Measurements from ENCODE around the gene PIM2.
A peak's percentile ranks its signal among the peaks of the same experiment; 100 is the strongest.

Gene PIM2

DNA sequence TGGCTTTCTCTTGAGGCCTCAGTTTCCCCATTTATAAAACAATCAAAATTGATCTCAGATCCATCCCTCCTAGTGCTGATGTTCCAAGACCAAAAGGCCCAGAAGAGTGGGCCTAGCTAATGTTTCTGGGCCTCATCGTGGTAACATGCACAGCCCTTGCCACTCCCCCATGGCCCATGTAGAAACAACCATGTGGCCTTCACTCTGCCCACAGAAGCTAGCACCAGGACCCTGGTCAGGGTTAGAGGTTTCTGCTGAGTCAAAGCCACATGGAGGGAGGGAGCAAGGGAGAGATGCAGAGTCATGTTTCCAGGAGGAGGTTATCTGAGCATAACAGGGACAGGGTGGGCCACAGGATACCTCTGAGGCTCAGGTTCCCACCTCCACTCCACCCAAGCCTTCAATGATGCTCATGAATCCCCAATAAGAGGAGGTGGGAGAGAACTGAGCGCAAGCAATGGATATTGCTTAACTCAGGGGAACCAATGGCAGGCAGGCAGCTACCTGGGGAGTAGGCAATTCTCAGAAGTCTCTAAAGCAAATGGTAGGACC, 21.7 kb upstream of the PIM2 start:
- Histone ChIP-seq H3K9me3 (ENCODE audit: control insufficient read depth, insufficient read depth, low read length) (no peaks in the 10 kb centered on the region), H3K4me2 (ENCODE audit: low read length) (peak overlapping the region; percentile 93), H3K4me3 (ENCODE audit: low read length) (peak overlapping the region; percentile 71), H4K20me1 (ENCODE audit: control insufficient read depth, insufficient read depth, low read depth, low read length) (no peaks in the 10 kb centered on the region), H3K9me2 (replicated peaks; ENCODE audit: control insufficient read depth, low read length) (no peaks in the 10 kb centered on the region), H3K4me1 (ENCODE audit: control insufficient read depth, low read length) (peaks cover 69% of the 10 kb centered on the region), H3F3A (ENCODE audit: control insufficient read depth, insufficient read depth) (peaks cover 12% of the 10 kb centered on the region), H3K79me2 (ENCODE audit: control insufficient read depth, low read length) (peaks cover 89% of the 10 kb centered on the region), H3K27ac (ENCODE audit: low read depth, low read length) (peak overlapping the region; percentile 98), H3K36me3 (ENCODE audit: control insufficient read depth, low read length) (peaks cover 55% of the 10 kb centered on the region), H3K27me3 (ENCODE audit: control insufficient read depth, low read length) (no peaks in the 10 kb centered on the region)
- TF ChIP-seq CTCF (IDR thresholded peaks at IDR 0.05; ENCODE audit: low read depth, low read length, poor library complexity, severe bottlenecking), result no peak
- no peak for TF ChIP-seq EZH2phosphoT487 (IDR thresholded peaks at IDR 0.05; ENCODE audit: borderline replicate concordance, low read length)

DNA sequence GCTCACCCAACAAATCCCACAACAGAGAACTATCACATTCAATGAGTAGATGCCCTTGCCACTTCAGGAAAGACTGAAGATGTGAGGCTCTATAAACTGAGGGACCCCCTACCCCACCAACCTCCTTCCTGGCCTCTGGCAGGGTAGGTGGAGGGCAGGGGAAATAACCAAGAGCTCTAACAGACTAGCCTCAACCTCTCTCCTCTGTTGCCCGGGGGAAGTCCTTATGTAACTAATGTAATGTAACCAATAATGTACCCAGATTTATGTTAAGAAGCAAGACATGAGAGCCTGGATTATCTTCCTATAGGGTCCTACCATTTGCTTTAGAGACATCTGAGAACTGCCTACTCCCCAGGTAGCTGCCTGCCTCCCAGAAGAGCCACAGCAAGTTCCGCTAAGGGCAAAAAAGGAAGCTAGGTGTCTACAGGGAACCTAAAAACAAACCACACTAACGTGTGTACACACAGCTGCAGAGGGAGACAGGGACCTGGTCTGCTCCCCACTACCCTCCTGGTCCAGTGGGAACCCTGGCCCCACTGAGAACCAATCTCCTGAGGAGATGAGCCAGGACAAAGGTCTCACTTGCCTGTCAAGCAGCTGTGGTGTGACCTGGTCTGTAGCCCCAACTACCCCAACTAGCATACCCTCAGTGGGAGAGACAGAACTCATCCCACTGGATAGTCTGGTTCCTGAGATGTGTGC, 20.9 kb upstream of the PIM2 start:
- TF ChIP-seq CTCF (IDR thresholded peaks at IDR 0.05; ENCODE audit: low read depth, low read length, poor library complexity, severe bottlenecking) (no peak), EZH2phosphoT487 (IDR thresholded peaks at IDR 0.05; ENCODE audit: borderline replicate concordance, low read length) (no peak)
- no peaks in the 10 kb centered on the region for H3K9me2 ChIP-seq (replicated peaks; ENCODE audit: control insufficient read depth, low read length)
- no peaks in the 10 kb centered on the region for H3K9me3 ChIP-seq (ENCODE audit: control insufficient read depth, insufficient read depth, low read length)
- peaks cover 89% of the 10 kb centered on the region for H3K79me2 ChIP-seq (ENCODE audit: control insufficient read depth, low read length)
- peaks cover 76% of the 10 kb centered on the region for H3K4me1 ChIP-seq (ENCODE audit: control insufficient read depth, low read length)
- no peaks in the 10 kb centered on the region for H4K20me1 ChIP-seq (ENCODE audit: control insufficient read depth, insufficient read depth, low read depth, low read length)
- peaks cover 63% of the 10 kb centered on the region for H3K36me3 ChIP-seq (ENCODE audit: control insufficient read depth, low read length)
- H3K27me3 ChIP-seq (ENCODE audit: control insufficient read depth, low read length), result no peaks in the 10 kb centered on the region
- peak overlapping the region; percentile 93 for H3K4me2 ChIP-seq (ENCODE audit: low read length)
- peak overlapping the region; percentile 71 for H3K4me3 ChIP-seq (ENCODE audit: low read length)
- H3K27ac ChIP-seq (ENCODE audit: low read depth, low read length), result peak overlapping the region; percentile 98
- H3F3A ChIP-seq (ENCODE audit: control insufficient read depth, insufficient read depth), result peaks cover 12% of the 10 kb centered on the region

DNA sequence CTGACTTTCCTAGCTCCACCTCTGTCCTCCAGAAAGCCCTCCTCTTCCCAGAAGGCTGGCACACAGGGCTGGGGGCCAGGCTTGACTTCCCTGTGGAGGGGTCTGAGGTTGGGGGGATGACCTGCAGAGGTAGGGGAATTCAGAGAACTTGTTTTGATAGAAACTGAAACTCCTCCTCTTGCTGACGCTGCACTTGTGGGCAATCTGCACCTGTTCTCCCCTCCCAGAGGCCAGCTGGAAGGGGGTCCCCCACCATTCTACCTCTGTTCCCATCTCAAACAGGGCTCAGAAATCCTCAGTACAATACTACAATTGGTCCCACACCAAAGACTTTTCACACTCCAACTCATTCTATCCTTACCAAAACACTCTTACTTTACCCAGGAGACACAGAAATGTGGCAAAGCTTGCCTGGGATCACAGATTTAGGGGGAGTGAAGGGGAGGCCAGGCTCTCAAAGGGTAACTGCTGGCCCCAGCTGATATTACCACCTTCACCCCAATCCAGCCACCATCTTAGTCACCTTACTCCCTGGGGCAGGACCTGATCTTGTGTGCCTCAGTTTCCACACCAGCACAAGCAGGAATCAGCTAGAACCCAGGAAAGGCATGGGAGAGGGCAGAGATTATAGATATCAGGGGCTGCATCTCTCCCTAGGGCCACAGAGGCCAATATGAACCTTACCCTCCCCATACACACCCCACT, 20.0 kb upstream of the PIM2 start:
- no peaks in the 10 kb centered on the region for H4K20me1 ChIP-seq (ENCODE audit: control insufficient read depth, insufficient read depth, low read depth, low read length)
- peak overlapping the region; percentile 93 for H3K4me2 ChIP-seq (ENCODE audit: low read length)
- H3K9me3 ChIP-seq (ENCODE audit: control insufficient read depth, insufficient read depth, low read length), result no peaks in the 10 kb centered on the region
- peaks cover 71% of the 10 kb centered on the region for H3K36me3 ChIP-seq (ENCODE audit: control insufficient read depth, low read length)
- peaks cover 84% of the 10 kb centered on the region for H3K4me1 ChIP-seq (ENCODE audit: control insufficient read depth, low read length)
- peak overlapping the region; percentile 98 for H3K27ac ChIP-seq (ENCODE audit: low read depth, low read length)
- no peaks in the 10 kb centered on the region for H3K9me2 ChIP-seq (replicated peaks; ENCODE audit: control insufficient read depth, low read length)
- peaks cover 82% of the 10 kb centered on the region for H3K79me2 ChIP-seq (ENCODE audit: control insufficient read depth, low read length)
- peaks cover 12% of the 10 kb centered on the region for H3F3A ChIP-seq (ENCODE audit: control insufficient read depth, insufficient read depth)
- no peaks in the 10 kb centered on the region for H3K27me3 ChIP-seq (ENCODE audit: control insufficient read depth, low read length)
- no peak for TF ChIP-seq CTCF (IDR thresholded peaks at IDR 0.05; ENCODE audit: low read depth, low read length, poor library complexity, severe bottlenecking)
- TF ChIP-seq EZH2phosphoT487 (IDR thresholded peaks at IDR 0.05; ENCODE audit: borderline replicate concordance, low read length), result no peak
- H3K4me3 ChIP-seq (ENCODE audit: low read length), result peak overlapping the region; percentile 71

All from DOHH2 (cell line).